Suppressor macrophage treated with lipopolysaccharide for 1 hour (primary cell): ENCODE results near the gene GSTT4.
"Not testable (repeated sequence)": the region's sequence is repeated elsewhere in the genome, so short reads cannot be mapped to it uniquely, and the experiment has no call there.

ENCODE experiments used
- DNase-seq, 3 donors: peaks; one replicate each; pipeline ENCODE4 v3.0.0-alpha.2; 2020 to 2022

Gene GSTT4

GRCh38 chr22:24005201-24005600 lies at the start of gene GSTT4:
Gene GSTT4, minus strand, starts transcription at chr22:24005453. Its CDS starts 97 bp downstream, at chr22:24005356.
- no peak for DNase-seq

DNA sequence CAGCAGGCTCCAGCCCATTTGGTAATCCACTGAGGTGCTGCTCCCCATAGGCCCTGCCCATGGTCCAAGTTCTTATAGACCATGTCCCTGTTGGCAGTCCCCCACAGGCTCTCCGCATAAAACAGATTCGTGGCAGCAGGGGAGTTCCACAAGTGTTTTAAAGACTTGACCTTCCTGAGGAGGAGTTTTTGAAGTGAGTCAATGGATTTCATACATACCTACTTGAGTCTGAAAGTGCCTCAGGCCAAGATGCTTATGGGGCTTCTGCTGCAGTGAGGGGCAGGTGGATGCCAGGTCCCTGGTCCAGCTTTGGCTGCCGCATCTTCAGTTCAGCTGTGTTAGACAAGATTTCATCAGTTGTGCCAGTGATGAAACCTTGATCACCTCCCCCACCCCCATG lies 49.1 kb upstream of the GSTT4 start:
- no peak for DNase-seq

- DNase-seq, result peak in 2 of 3 donors; percentile 35 to 41
Observed at GRCh38 chr22:24053481-24054226, 48.4 kb upstream of the GSTT4 start.

GRCh38 chr22:24051568-24051967 lies 46.3 kb upstream of the GSTT4 start:
- no peak for DNase-seq

- no peak for DNase-seq
Observed at GRCh38 chr22:24051028-24051427, 45.8 kb upstream of the GSTT4 start.

GRCh38 chr22:24049978-24050377 lies 44.7 kb upstream of the GSTT4 start:
- DNase-seq, result no peak

DNA sequence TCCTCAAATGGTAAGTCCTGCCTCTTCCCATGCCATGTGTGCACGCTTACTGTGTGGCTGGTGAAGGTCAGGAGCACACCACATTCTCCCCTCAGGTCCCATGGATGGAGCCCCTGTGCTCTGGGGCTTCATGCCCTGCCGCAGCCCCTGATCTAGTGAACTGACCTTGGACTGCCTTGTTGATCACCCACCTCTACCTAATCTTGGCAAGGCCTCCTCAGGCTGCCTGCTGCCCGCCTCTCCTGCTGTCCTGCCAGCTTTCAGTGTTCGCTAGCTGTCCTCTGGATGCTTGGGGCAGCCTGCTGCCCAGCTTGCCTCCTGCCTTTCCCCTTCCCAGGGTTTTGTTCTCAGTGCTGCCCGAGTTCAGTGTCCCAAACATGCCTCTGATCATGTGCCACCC lies 44.0 kb upstream of the GSTT4 start:
- no peak for DNase-seq

DNA sequence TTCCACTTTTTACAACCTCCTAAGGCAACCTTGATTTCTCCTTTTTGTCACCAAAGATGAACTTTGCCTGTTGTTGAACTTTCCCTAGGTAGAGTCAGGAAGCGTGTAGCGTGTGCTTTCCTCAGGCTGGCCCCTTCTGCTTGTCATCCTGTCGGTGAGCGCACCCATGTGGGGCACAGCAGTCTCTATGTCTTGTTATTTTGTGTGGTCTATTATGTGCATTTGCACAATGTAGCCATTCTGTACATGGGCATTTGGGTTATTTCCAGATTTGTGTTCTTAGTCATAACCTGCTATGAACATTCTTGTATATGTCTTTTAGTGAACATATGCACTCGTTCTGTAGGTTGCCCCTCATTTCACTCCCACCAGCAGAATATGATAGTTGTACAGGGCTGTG lies 40.8 kb upstream of the GSTT4 start:
- no peak for DNase-seq

GRCh38 chr22:24043958-24044357 lies 38.7 kb upstream of the GSTT4 start:
- peak; percentile 64 to 78 (median 72) for DNase-seq

DNA sequence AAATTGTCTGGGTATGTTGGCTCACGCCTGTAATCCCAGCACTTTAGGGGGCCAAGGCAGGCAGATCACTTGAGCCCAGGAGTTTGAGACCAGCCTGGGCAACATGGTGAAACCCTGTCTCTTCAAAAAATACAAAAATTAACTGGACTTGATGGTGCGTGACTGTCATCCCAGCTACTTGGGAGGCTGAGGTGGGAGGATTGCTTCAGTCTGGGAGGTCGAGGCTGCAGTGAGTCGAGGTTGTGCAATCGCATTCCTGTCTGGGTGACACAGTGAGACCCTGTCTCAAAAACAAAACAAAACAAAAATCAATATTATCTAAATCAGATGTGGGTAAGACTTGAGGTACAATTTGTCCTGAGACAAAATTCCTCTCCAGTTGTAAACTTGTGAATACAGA lies 38.2 kb upstream of the GSTT4 start:
- not testable (repeated sequence) for DNase-seq

DNA sequence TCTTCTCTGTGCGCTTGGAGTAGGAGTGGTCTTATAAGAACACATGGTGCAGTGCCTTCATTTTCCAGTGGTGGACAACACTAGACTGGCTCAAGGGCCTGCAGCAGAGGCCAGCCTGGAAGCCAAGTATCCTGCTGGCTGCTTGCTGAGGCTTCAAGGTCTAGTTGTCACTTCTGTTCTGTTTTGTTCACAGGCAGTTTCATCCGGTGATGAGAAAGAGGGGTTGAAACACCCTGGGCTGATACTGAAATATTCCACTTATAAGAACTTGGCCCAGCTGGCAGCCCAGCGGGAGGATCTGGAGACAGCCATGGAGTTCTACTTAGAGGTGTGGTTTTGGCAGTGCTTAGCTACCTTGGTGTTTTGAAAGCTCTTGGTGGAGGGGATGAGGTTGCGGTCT lies 35.7 kb upstream of the GSTT4 start:
- DNase-seq, result no peak

DNA sequence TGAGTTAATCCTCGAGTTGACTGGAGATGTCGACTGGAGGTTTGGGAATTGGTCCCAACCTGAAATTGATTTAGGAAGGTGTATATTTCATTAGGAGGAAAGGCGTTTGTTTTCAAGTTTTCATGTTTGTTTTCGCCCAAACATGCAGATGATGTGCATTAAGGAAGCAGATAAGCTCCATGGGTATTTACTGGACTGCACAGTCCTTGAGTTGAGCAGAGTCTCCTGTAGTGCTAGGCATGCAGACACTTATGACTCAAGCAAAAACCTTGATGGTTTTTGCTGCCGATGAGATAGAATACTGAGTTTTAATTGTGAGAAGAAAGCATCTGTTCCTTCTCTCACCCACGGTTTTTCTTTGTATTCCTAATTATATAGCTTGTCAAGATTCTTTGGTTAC lies 33.8 kb upstream of the GSTT4 start:
- DNase-seq, result no peak

DNA sequence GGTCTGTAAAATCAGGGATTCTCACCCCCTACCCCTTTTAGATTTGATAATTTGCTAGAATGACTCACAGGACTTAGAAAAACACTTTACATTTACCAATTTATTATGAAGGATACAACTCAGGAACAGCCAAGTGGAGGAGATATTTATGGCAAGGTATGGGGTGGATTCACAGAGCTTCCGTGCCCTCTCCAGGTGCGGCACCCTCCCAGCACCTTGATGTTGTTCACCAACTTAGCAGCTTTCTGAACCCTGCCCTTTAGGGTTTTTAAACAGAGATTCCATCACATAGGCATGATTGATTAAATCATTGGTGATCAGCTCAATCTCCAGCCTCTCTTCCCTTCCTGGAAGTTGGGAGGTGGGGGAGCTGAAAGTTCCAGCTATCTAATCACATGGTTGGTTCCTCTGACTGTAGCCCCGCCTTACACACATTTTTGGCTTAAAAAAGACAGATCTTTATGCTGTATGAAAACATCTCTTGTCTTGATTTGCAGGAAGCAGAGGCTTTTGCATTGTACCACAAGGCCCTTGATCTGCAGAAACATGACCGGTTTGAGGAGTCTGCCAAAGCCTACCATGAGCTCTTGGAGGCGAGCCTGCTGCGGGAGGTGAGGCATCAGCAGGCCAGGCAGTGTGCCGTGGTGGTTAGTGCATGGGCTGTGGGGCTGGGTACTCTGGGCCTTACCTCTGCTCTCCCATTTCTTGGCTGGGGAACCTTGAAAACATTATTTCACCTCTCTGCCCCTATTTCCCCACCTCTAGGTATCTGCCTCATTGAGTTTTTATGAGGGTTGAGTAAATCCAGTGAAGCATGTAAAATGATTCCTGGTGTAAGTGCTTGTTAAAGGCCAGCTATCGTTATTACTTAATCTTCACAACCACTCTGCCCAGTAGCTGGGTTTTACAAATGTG lies 32.9 kb upstream of the GSTT4 start:
- no peak for DNase-seq

DNA sequence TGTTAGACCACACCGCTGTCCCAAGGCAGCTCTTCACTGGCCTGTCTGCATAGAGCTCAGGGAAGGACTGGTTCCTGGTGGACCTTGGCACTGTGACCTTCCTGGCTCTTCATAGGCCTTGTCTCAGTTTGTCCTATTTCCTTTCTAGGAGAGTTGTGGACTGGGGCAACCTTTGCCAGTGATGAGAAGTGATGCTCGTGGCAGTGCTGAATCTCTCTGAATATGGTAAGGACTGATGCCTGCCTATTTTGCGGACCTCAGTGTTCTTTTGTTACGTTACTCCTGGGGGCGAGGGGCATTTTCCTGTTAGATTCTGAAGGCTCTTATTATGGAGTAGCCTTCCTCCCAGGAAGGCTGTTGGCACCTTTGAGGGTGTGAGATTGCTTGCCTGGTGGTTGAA lies 30.0 kb upstream of the GSTT4 start:
- no peak for DNase-seq

DNA sequence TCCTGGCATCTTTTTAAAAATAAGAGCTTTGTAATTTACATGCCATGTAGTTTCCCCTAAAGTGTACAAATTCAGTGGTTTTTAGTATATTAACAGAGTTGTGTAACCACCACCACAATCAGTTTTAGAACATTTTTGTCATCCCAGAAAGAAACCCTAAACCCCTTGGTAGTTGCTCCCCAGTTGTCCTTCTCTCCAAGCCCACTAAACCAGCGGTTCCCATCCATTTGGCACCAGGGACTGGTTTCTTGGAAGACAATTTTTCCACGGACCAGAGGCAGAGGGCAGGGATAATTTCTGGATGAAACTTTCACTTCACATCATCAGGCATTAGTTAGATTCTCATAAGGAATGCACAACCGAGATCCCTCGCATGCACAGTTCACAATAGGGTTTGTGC lies 28.5 kb upstream of the GSTT4 start:
- no peak for DNase-seq

DNA sequence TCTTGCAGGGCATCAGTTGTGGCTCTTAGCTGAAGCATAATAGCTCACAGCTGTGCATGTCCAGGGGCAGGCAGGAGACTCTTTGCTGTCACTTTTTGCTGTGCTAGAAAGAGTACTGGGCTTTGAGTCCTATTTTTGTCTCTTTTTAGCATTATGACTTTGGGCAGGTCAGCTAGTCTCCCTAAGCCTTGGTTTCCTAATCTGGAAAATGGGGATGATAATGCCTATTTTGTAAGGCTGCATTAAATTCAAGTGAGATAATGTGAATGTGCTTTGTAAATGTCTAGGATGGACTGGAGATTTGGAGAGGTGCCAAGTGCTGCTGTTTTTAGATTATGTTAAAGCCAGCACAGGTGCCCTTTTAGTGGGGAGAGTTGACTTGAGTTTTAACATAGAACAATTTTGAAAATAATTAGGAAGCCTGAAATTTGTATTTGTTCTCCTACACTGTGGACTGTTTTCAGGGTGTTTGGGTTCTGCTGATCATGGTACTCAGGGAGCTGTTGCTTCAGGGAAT lies 25.0 kb upstream of the GSTT4 start:
- DNase-seq, result no peak

DNA sequence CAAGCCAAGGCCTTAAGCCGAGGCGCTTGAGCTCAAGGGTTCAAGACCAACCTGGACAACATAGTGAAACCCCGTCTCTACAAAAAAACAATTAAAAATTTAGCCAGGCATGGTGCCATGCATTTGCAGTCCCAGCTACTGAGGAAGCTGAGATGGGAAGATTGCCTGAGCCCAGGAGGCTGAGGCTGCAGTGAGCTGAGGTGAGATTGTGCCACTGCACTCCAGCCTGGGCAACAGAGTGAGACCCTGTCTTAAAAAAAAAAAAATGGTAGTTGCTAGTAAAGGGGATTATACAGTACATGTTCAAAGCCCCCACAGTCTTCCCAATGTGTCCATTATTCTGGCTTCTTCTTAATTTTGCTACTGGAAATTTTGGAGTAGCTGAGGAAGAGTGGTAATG lies 24.1 kb upstream of the GSTT4 start:
- DNase-seq, result no peak

DNA sequence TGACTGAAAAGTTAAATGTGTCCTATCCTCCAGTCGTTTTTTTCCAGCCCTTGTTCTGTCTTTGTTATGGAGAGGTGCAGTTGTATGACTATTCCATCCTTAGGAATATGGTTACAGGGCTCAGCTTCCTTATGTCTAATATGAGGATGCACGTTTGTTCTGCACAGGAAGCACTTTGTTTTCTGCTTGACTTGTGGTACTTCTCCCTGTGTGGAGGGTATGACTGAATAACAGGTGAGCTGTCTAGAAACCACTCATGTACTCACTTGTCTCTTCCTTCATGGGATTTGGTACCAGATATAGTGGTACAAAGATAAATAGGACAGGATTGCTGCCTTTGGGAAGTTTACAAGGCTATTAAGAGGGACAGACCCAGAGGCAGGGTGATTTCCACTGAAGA lies 23.3 kb upstream of the GSTT4 start:
- DNase-seq, result no peak

GRCh38 chr22:24027991-24028390 lies 22.7 kb upstream of the GSTT4 start:
- no peak for DNase-seq

GRCh38 chr22:24027389-24027975 lies 22.2 kb upstream of the GSTT4 start:
- DNase-seq, result no peak

DNA sequence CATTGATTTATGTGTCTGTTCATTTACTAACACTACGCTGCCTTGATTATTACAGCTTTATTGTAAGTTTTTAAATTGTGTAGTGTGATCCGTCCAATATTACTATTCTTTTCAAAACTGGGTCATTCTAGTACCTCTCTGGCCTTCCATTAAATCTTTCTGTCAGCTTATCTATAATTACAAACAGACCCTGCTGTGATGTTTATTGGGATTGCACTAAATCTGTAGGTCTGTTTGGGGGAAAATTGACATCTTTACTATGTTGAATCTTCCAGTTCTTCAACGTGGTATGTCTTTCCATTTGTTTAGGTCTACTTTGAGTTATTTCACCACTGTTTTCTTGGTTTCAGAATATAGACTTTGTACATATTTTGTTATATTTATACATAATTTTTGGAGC lies 21.5 kb upstream of the GSTT4 start:
- no peak for DNase-seq

- no peak for DNase-seq
Observed at GRCh38 chr22:24026056-24026455, 20.8 kb upstream of the GSTT4 start.

GRCh38 chr22:24025475-24025874 lies 20.2 kb upstream of the GSTT4 start:
- DNase-seq, result no peak

DNA sequence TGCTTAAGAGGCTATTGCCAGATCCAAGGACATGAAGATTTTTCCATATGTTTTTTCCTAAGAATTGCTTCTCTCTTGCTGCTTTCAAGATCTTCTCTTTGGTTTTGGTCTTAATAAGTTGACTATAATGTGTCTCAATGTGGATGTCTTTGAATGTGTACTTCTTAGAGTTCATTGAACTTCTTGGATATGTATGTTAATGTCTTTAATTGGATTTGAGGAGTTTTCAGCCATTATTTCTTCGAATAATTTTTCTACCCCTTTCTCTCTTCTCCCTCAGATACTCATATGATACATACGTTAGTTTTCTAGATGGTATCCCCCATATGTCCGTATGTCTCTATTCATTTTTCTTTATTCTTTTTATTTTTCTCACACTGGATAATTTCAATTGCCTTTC lies 19.1 kb upstream of the GSTT4 start:
- DNase-seq, result no peak
